Smooth muscle cell (in vitro differentiated cells): ENCODE measurements around the gene HLF. TPM values are rescaled to one million over a fixed set of nuclear protein-coding genes. Genes with fewer than 3 reads are reported as not detected.

ENCODE experiments used
- DNase-seq: peaks from one replicate; lab custom pipeline; 2025; ENCODE audit not compliant: unreplicated experiment; lab: John Stamatoyannopoulos, UW
- H2AFZ ChIP-seq: fragments of 200-600 bp; sonication (generic); 2 replicates; pipeline ENCODE4 v1.6.0; 2016; ENCODE audit warnings: antibody characterized with exemption, low read depth, mild to moderate bottlenecking
- H3F3A ChIP-seq: fragments of 200-600 bp; sonication (generic); 2 replicates; pipeline ENCODE4 v1.6.0; 2017; ENCODE audit warnings: antibody characterized with exemption, low read depth
- H3K27ac ChIP-seq: fragments of 200-600 bp; sonication (generic); 2 replicates; pipeline ENCODE4 v1.5.1; 2016; ENCODE audit warnings: low read depth, mild to moderate bottlenecking
- H3K27me3 ChIP-seq: fragments of 200-600 bp; sonication (generic); 2 replicates; pipeline ENCODE4 v1.6.1; 2016; ENCODE audit warnings: low read depth, mild to moderate bottlenecking
- H3K36me3 ChIP-seq: fragments of 200-600 bp; sonication (generic); 2 replicates; pipeline ENCODE4 v1.5.1; 2016; ENCODE audit warnings: low read depth
- H3K4me1 ChIP-seq: fragments of 200-600 bp; sonication (generic); 2 replicates; pipeline ENCODE4 v1.5.1; 2016; ENCODE audit warnings: low read depth
- H3K4me2 ChIP-seq: fragments of 200-600 bp; sonication (generic); 2 replicates; pipeline ENCODE4 v1.6.0; 2016; ENCODE audit warnings: mild to moderate bottlenecking
- H3K4me3 ChIP-seq: fragments of 200-600 bp; sonication (generic); 2 replicates; pipeline ENCODE4 v1.5.1; 2016; ENCODE audit warnings: mild to moderate bottlenecking
- H3K79me2 ChIP-seq: fragments of 200-600 bp; sonication (generic); 2 replicates; pipeline ENCODE4 v1.6.0; 2016; ENCODE audit warnings: low read depth, mild to moderate bottlenecking
- H3K9ac ChIP-seq: fragments of 200-600 bp; sonication (generic); 2 replicates; pipeline ENCODE4 v1.6.0; 2016; ENCODE audit warnings: low read depth
- H3K9me3 ChIP-seq: fragments of 200-600 bp; sonication (generic); replicated peaks from 2 replicates; pipeline ENCODE4 v1.5.1; 2016; ENCODE audit warnings: low read depth
- H4K20me1 ChIP-seq: fragments of 200-600 bp; sonication (generic); 2 replicates; pipeline ENCODE4 v1.6.0; 2016; ENCODE audit warnings: low read depth
- CTCF ChIP-seq: fragments of 200-600 bp; sonication (generic); IDR thresholded peaks from 2 replicates; pipeline ENCODE4 v1.5.1; 2017; ENCODE audit warnings: borderline replicate concordance, mild to moderate bottlenecking, antibody characterized with exemption; ENCODE audit not compliant: insufficient read depth, poor library complexity, severe bottlenecking
- WGBS: methylation state at CpG from one replicate; pipeline ENCODE4 v1.1.7; 2016; ENCODE audit warnings: low lambda C conversion rate; 5-methylcytosine and 5-hydroxymethylcytosine counted together
- polyA plus RNA-seq: library from polyadenylated mRNA; unstranded; fragments of >200 nt; fragmentation: Nextera tagmentation; extraction: Ambion mirVana; gene quantifications from 2 replicates; pipeline ENCODE4 v1.2.1, GENCODE V29; 2016
- total RNA-seq: library from RNA; depleted of rRNA; stranded (reverse); fragments of >200 nt; gene quantifications from 2 replicates; pipeline ENCODE4 v1.2.3, GENCODE V29; 2014

Gene HLF
- total and polyA plus RNA-seq, 2 experiments from 2014 or later, result 0.19 TPM; not detected in 1

GRCh38 chr17:55228683-55229192 lies 36.0 kb upstream of the HLF start:
- H3K27ac ChIP-seq, result no peak overlapping the region
- no peak for TF ChIP-seq CTCF
- peaks cover 11% of the 10 kb centered on the region for H3K27me3 ChIP-seq
- H3K9me3 ChIP-seq, result no peaks in the 10 kb centered on the region
- H3K4me3 ChIP-seq, result no peak overlapping the region
- WGBS, result 84% methylated on average over 6 of the region's 6 CpGs
- no peak overlapping the region for H3K4me2 ChIP-seq
- no peaks in the 10 kb centered on the region for H4K20me1 ChIP-seq
- no peak overlapping the region for H2AFZ ChIP-seq
- H3K79me2 ChIP-seq, result no peaks in the 10 kb centered on the region
- no peaks in the 10 kb centered on the region for H3K36me3 ChIP-seq
- no peak overlapping the region for H3K9ac ChIP-seq
- no peak for DNase-seq
- no peaks in the 10 kb centered on the region for H3F3A ChIP-seq
- no peaks in the 10 kb centered on the region for H3K4me1 ChIP-seq

GRCh38 chr17:55229276-55229675 lies 35.5 kb upstream of the HLF start:
- no peaks in the 10 kb centered on the region for H3F3A ChIP-seq
- 93% methylated on average over 2 of the region's 2 CpGs for WGBS
- no peaks in the 10 kb centered on the region for H3K79me2 ChIP-seq
- no peak overlapping the region for H3K4me2 ChIP-seq
- no peaks in the 10 kb centered on the region for H3K4me1 ChIP-seq
- H3K27ac ChIP-seq, result no peak overlapping the region
- H3K4me3 ChIP-seq, result no peak overlapping the region
- H4K20me1 ChIP-seq, result no peaks in the 10 kb centered on the region
- no peak overlapping the region for H3K9ac ChIP-seq
- no peak for DNase-seq
- H2AFZ ChIP-seq, result no peak overlapping the region
- peaks cover 11% of the 10 kb centered on the region for H3K27me3 ChIP-seq
- TF ChIP-seq CTCF, result no peak
- no peaks in the 10 kb centered on the region for H3K36me3 ChIP-seq
- H3K9me3 ChIP-seq, result no peaks in the 10 kb centered on the region

- Histone ChIP-seq H4K20me1 (no peaks in the 10 kb centered on the region), H2AFZ (no peak overlapping the region), H3K27ac (no peak overlapping the region), H3K4me2 (no peak overlapping the region), H3K9ac (no peak overlapping the region), H3F3A (no peaks in the 10 kb centered on the region), H3K79me2 (no peaks in the 10 kb centered on the region), H3K9me3 (no peaks in the 10 kb centered on the region), H3K36me3 (no peaks in the 10 kb centered on the region), H3K27me3 (peaks cover 2% of the 10 kb centered on the region), H3K4me3 (no peak overlapping the region), H3K4me1 (no peaks in the 10 kb centered on the region)
- no peak for TF ChIP-seq CTCF
- no peak for DNase-seq
- 95% methylated on average over 1 of the region's 1 CpG for WGBS
Observed at GRCh38 chr17:55230716-55231115, 34.0 kb upstream of the HLF start.

- H3K27ac ChIP-seq, result no peak overlapping the region
- peaks cover 2% of the 10 kb centered on the region for H3K4me1 ChIP-seq
- H4K20me1 ChIP-seq, result no peaks in the 10 kb centered on the region
- no peaks in the 10 kb centered on the region for H3K9me3 ChIP-seq
- no peak overlapping the region for H2AFZ ChIP-seq
- 83% methylated on average over 3 of the region's 3 CpGs for WGBS
- TF ChIP-seq CTCF, result no peak
- no peak overlapping the region for H3K9ac ChIP-seq
- no peaks in the 10 kb centered on the region for H3K36me3 ChIP-seq
- H3K4me3 ChIP-seq, result no peak overlapping the region
- H3K79me2 ChIP-seq, result no peaks in the 10 kb centered on the region
- H3K27me3 ChIP-seq, result no peaks in the 10 kb centered on the region
- H3K4me2 ChIP-seq, result no peak overlapping the region
- H3F3A ChIP-seq, result peaks cover 5% of the 10 kb centered on the region
- DNase-seq, result no peak
Observed at GRCh38 chr17:55233840-55234239, 30.9 kb upstream of the HLF start.
